Neural cell (in vitro differentiated cells): ENCODE data around the gene ATP11A. TPM values are rescaled to one million over a fixed set of nuclear protein-coding genes. Genes with fewer than 3 reads are reported as not detected.

Experiments used
- H2AFZ ChIP-seq: fragments of 200-600, 300-800 bp; sonication (generic), shearing (Covaris generic); 2 replicates; pipeline ENCODE4 v1.6.0; 2014; ENCODE audit warnings: low read depth, mild to moderate bottlenecking, antibody characterized with exemption, low read length, moderate library complexity
- H3F3A ChIP-seq: fragments of 200-600 bp; shearing (Covaris generic); 2 replicates; pipeline ENCODE4 v1.6.1; 2016; ENCODE audit warnings: mild to moderate bottlenecking, moderate library complexity, mixed read lengths, antibody characterized with exemption, low read length; ENCODE audit not compliant: insufficient read depth, poor library complexity, severe bottlenecking
- H3K27ac ChIP-seq: fragments of 200-600, 300-800 bp; sonication (generic), shearing (Covaris generic); 2 replicates; pipeline ENCODE4 v1.5.1; 2014; ENCODE audit warnings: mild to moderate bottlenecking, low read length, moderate library complexity
- H3K27me3 ChIP-seq: fragments of 300-800, 200-600 bp; sonication (generic), shearing (Covaris generic); 2 replicates; pipeline ENCODE4 v1.6.0; 2014; ENCODE audit warnings: mild to moderate bottlenecking, low read depth, low read length, moderate library complexity; ENCODE audit not compliant: insufficient read depth
- H3K36me3 ChIP-seq: fragments of 300-800, 200-600 bp; sonication (generic), shearing (Covaris generic); 2 replicates; pipeline ENCODE4 v1.5.1; 2014; ENCODE audit warnings: mild to moderate bottlenecking, antibody characterized with exemption, low read length, moderate library complexity; ENCODE audit not compliant: insufficient read depth
- H3K4me2 ChIP-seq: fragments of 300-800, 200-600 bp; sonication (generic), shearing (Covaris generic); 2 replicates; pipeline ENCODE4 v1.6.0; 2014; ENCODE audit warnings: mild to moderate bottlenecking, low read length
- H3K4me3 ChIP-seq: fragments of 300-800, 200-600 bp; sonication (generic), shearing (Covaris generic); 2 replicates; pipeline ENCODE4 v1.5.1; 2014; ENCODE audit warnings: mild to moderate bottlenecking, low read length, moderate library complexity
- H3K79me2 ChIP-seq: fragments of 200-600 bp; shearing (Covaris generic); replicated peaks from 2 replicates; pipeline ENCODE4 v1.6.0; 2014; ENCODE audit warnings: mild to moderate bottlenecking, low read length, moderate library complexity; ENCODE audit not compliant: insufficient read depth
- H3K9ac ChIP-seq: fragments of 300-800, 200-600 bp; sonication (generic), shearing (Covaris generic); 2 replicates; pipeline ENCODE4 v1.6.1; 2016; ENCODE audit warnings: mild to moderate bottlenecking, low read length, mixed read lengths
- H3K9me2 ChIP-seq: fragments of 200-600 bp; shearing (Covaris generic); 2 replicates; pipeline ENCODE4 v1.6.1; 2016; ENCODE audit warnings: mild to moderate bottlenecking, low read length, mixed read lengths; ENCODE audit not compliant: insufficient read depth
- H3K9me3 ChIP-seq: fragments of 200-600, 300-800 bp; sonication (generic), shearing (Covaris generic); 2 replicates; pipeline ENCODE4 v1.6.1; 2016; ENCODE audit warnings: mild to moderate bottlenecking, mixed run types, low read length, moderate library complexity, mixed read lengths
- H4K20me1 ChIP-seq: fragments of 200-600 bp; shearing (Covaris generic); 2 replicates; pipeline ENCODE4 v1.6.1; 2016; ENCODE audit warnings: mild to moderate bottlenecking, mixed run types; ENCODE audit not compliant: insufficient read depth
- CTCF ChIP-seq: fragments of 450-650 bp; IDR thresholded peaks from 2 replicates; pipeline ENCODE4 v1.5.1; 2014; ENCODE audit warnings: antibody characterized with exemption, mild to moderate bottlenecking, moderate library complexity; ENCODE audit not compliant: poor library complexity, severe bottlenecking
- EP300 ChIP-seq: fragments of 450-650 bp; conservative IDR thresholded peaks from 2 replicates; pipeline ENCODE4 v1.6.1; 2014; ENCODE audit warnings: antibody characterized with exemption, mild to moderate bottlenecking, moderate library complexity; ENCODE audit not compliant: poor library complexity, severe bottlenecking
- EZH2 ChIP-seq: fragments of 200-600, 300-800 bp; shearing (Covaris generic), sonication (generic); IDR thresholded peaks from 2 replicates; pipeline ENCODE4 v1.6.1; 2014; ENCODE audit warnings: antibody characterized with exemption, low read length, borderline replicate concordance, mild to moderate bottlenecking; ENCODE audit not compliant: insufficient read depth, poor library complexity, severe bottlenecking
- MXI1 ChIP-seq: fragments of 450-650 bp; conservative IDR thresholded peaks from 2 replicates; pipeline ENCODE4 v1.6.1; 2014; ENCODE audit warnings: antibody characterized with exemption, mild to moderate bottlenecking; ENCODE audit not compliant: poor library complexity, severe bottlenecking
- POLR2AphosphoS5 ChIP-seq: IDR thresholded peaks from 2 replicates; pipeline ENCODE4 v1.6.1; 2012
- RAD21 ChIP-seq: fragments of 450-650 bp; conservative IDR thresholded peaks from 2 replicates; pipeline ENCODE4 v1.6.1; 2014; ENCODE audit warnings: antibody characterized with exemption, mild to moderate bottlenecking, moderate library complexity
- SMC3 ChIP-seq: fragments of 450-650 bp; conservative IDR thresholded peaks from 2 replicates; pipeline ENCODE4 v1.6.1; 2014; ENCODE audit warnings: antibody characterized with exemption, mild to moderate bottlenecking, moderate library complexity; ENCODE audit not compliant: poor library complexity
- TAF1 ChIP-seq: IDR thresholded peaks from 2 replicates; pipeline ENCODE4 v1.6.1; 2012; ENCODE audit warnings: low read depth
- polyA plus RNA-seq: library from polyadenylated mRNA; depleted of rRNA; stranded (reverse); fragments of >200 nt; gene quantifications from 2 replicates; pipeline ENCODE4 v1.2.3, GENCODE V29; 2014
- TF ChIP-seq, protein P1 (sequence below): IDR thresholded peaks from 2 replicates; pipeline ENCODE4 v1.6.1; 2012; ENCODE audit warnings: borderline replicate concordance

The ATP11A gene
- polyA plus RNA-seq, 1 donor from 2014 or later, result 3.0 TPM

DNA sequence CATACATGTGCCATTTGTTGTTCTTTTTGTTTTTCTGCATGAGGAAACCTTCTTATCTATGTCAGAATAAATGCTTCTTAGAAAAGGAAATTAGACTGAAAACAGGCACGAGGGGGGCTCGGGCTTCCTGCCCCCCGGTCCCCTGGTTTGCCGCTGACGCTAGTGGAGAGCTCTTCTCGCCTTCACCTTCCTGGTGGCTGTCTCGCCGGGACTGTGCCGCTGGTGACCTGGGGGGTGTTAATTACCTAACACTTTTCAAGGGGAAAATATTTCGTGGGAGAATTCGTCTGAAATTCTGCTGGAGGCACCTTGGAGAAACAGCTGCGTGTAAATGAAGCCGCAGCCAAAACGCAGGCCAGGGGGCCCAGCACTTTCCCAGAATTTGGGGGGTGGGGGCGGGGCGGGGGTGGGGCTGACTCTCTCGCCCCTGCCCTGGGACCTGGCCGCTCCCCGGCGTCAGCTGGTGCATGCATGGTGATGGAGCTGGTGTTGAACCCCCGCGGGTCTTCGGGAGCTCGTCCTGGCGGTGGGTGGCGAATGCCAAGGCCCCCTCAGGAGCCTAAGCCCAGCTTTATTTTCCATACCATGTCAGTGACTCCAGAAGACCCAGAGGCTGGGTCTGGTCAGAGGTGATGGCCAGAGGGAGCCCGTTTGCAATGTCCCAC lies 220.9 kb downstream of the ATP11A start:
- Histone ChIP-seq H3K27me3 (no peaks in the 10 kb centered on the region), H3K9me2 (no peaks in the 10 kb centered on the region), H3K36me3 (no peaks in the 10 kb centered on the region), H2AFZ (no peak overlapping the region), H3K79me2 (no peaks in the 10 kb centered on the region), H3K9ac (no peak overlapping the region), H3K9me3 (no peaks in the 10 kb centered on the region), H3F3A (no peaks in the 10 kb centered on the region), H4K20me1 (no peaks in the 10 kb centered on the region), H3K27ac (no peak overlapping the region), H3K4me3 (no peak overlapping the region), H3K4me2 (no peak overlapping the region)
- TF ChIP-seq SMC3, result no peak
- no peak for TF ChIP-seq EZH2
- TF ChIP-seq CTCF, result no peak
- TF ChIP-seq, protein P1, sequence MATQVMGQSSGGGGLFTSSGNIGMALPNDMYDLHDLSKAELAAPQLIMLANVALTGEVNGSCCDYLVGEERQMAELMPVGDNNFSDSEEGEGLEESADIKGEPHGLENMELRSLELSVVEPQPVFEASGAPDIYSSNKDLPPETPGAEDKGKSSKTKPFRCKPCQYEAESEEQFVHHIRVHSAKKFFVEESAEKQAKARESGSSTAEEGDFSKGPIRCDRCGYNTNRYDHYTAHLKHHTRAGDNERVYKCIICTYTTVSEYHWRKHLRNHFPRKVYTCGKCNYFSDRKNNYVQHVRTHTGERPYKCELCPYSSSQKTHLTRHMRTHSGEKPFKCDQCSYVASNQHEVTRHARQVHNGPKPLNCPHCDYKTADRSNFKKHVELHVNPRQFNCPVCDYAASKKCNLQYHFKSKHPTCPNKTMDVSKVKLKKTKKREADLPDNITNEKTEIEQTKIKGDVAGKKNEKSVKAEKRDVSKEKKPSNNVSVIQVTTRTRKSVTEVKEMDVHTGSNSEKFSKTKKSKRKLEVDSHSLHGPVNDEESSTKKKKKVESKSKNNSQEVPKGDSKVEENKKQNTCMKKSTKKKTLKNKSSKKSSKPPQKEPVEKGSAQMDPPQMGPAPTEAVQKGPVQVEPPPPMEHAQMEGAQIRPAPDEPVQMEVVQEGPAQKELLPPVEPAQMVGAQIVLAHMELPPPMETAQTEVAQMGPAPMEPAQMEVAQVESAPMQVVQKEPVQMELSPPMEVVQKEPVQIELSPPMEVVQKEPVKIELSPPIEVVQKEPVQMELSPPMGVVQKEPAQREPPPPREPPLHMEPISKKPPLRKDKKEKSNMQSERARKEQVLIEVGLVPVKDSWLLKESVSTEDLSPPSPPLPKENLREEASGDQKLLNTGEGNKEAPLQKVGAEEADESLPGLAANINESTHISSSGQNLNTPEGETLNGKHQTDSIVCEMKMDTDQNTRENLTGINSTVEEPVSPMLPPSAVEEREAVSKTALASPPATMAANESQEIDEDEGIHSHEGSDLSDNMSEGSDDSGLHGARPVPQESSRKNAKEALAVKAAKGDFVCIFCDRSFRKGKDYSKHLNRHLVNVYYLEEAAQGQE, result no peak
- no peak for TF ChIP-seq MXI1
- TF ChIP-seq POLR2AphosphoS5, result no peak
- TF ChIP-seq TAF1, result no peak
- TF ChIP-seq EP300, result no peak
- TF ChIP-seq RAD21, result no peak

- Histone ChIP-seq H3K27me3 (no peaks in the 10 kb centered on the region), H3K9me3 (no peaks in the 10 kb centered on the region), H3F3A (no peaks in the 10 kb centered on the region), H3K36me3 (no peaks in the 10 kb centered on the region), H3K9ac (no peak overlapping the region), H3K4me2 (no peak overlapping the region), H3K79me2 (no peaks in the 10 kb centered on the region), H4K20me1 (no peaks in the 10 kb centered on the region), H3K27ac (no peak overlapping the region), H2AFZ (no peak overlapping the region), H3K4me3 (no peak overlapping the region), H3K9me2 (no peaks in the 10 kb centered on the region)
- no peak for TF ChIP-seq EP300
Observed at GRCh38 chr13:112911285-112911701, 221.5 kb downstream of the ATP11A start.
